Stimulated activated CD4-positive, alpha-beta T cell treated with anti-CD3 and anti-CD28 coated beads, Interleukin-15, amount 100 ng/mL, for 1 hour (primary cell): Measurements from ENCODE around the gene MRFAP1.
"Not testable (repeated sequence)": the region's sequence is repeated elsewhere in the genome, so short reads cannot be mapped to it uniquely, and the experiment has no call there.

Experiments
- DNase-seq, 2 donors: peaks; one replicate each; pipeline ENCODE4 v3.0.0-alpha.2; 2020; ENCODE audit warnings: low read depth in 1 of 2, low spot score in 1 of 2

Gene MRFAP1

DNA sequence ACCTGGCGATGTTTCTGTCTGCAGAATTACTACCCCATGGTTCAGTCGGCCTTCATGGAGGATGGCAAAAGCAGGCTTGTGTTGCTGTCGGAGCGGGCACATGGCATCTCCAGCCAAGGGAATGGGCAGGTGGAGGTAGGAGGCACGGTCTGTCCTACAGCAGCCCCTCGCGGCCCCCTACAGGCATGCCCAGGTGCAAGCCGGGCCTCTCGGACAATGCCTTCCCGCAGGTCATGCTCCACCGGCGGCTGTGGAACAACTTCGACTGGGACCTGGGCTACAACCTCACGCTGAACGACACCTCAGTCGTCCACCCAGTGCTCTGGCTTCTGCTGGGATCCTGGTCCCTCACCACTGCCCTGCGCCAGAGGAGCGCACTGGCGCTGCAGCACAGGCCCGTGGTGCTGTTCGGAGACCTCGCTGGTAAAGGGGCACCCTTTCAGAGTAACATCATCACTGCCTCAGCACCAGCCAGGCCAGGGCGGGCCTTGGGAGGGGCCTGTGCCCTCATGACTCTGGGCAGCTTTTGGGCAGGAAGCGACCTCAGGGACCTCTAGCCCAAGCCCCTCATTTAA lies 29.5 kb upstream of the MRFAP1 start:
- DNase-seq, result no peak

- no peak for DNase-seq
Observed at GRCh38 chr4:6612961-6613675, 27.4 kb upstream of the MRFAP1 start.

DNA sequence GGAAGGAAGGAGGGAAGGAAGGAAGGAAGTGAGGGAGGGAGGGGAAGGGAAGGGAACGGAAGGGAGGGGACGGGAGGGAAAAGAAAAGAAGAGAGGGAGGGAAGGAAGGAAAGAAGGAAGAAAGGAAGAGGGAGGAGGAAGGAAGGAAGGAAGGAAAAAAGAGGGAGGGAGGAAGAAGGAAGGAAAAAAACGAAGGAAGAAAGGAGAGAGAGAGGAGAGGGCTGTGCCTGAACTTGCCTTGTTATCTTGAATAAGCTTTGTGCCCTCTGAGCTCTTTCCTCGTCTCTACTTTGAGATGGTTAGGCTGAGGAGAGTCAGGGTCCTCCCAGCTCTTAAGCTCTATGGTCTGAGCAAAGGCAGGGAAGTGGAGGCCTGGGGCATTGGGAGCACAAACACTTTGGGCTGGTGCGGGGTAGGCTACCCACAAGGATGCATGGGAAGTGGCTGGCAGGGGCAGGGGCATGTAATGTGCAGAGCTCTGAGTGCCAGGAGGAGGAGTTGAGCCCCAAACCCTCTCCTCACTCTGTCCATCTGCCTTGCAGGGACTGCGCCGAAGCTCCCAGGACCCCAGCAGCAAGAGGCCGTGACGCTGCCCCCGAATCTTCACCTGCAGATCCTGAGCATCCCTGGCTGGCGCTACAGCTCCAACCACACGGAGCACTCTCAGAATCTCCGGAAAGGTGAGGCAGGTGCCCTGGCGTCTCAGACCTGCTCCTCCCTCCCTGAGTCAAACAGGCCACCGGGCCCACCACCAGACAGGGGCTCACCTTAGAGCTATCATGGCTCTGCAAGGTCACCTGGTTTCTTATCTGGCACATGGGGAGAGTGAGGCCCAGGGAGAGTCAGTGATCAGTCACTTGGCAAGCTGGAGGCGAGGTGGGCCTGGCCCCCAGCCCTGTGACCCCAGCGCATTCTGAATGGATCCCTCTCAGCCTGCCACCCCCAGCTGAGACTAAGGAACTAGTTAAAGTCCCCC lies 26.5 kb upstream of the MRFAP1 start:
- no peak for DNase-seq

DNA sequence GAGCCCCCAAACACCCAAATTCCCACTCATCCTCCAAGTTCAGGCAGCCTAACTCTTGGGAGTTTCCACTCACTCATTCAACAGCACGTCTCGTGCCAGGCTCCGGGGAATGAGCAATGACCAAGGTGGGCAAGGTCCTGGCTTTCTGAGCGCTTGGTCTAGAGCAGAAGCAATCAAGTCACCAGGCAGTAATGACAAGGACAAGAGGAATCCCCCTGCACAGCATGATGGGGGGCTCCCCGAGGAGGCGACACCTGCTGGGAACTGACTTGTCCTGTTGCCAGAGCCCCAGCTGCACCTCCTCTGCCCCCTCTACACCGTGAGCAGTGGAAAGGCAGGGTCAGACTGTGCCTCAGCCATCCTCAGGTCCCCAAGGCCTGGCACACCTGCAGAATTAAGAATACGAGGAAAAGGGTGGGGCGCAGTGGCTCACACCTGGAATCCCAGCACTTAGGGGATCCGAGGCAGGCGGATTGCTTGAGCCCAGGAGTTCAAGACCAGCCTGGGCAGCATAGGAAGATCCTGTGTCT lies 25.7 kb upstream of the MRFAP1 start:
- no peak for DNase-seq

- no peak for DNase-seq
Observed at GRCh38 chr4:6616087-6616995, 24.1 kb upstream of the MRFAP1 start.

GRCh38 chr4:6617246-6617645 lies 23.2 kb upstream of the MRFAP1 start:
- no peak for DNase-seq

DNA sequence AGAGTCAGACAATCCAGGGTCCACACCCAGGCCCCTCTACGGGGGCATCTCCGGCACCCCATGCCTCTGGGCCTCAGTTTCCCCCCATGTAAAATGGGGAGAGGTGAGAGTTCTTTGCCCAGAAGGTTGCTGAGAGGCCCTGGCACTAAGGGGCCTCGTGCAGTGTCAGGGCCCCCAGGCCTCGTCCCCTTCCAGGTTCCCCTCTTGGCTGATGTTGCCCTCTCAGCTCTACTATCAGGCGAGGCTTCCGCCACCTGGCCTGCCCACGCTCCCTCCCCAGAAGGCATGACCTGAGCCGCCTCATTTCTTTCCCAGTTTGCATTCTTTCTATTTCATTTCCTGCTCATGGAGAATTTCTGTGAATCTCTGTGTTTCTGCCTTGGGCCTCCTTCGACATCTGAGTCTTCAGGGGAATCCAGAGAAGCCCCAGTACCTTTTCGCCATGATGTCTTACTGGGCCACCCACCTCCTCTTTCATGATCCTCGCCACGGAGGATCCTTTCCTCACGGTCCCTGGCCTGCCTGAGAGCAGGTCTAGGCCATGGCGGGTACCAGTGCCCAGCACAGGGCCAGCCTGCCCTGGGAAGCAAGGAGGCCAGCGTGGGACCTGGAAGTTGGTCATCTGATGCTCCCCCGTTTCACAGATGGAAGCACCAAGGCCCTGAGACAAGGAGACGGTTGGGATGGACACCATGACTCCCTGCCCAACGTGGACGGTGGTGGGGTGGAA lies 21.9 kb upstream of the MRFAP1 start:
- no peak for DNase-seq

DNA sequence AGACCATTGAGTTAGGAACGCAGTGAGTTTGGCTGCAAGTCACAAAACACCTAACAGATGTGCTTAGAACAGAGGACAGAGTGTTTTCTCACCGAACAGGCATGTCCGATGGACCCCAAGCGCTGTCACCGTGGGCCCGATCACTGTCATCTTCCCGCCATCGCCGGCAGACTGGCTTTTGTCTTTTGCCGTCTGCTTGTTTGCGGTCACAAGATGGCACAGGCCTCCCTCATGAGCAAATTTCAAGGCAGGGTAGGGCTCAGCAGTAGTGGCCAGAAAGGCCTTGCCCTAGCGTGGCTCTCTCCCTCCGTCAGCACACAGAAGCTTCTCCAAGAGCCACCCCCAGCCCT lies 21.4 kb upstream of the MRFAP1 start:
- DNase-seq, result no peak

DNA sequence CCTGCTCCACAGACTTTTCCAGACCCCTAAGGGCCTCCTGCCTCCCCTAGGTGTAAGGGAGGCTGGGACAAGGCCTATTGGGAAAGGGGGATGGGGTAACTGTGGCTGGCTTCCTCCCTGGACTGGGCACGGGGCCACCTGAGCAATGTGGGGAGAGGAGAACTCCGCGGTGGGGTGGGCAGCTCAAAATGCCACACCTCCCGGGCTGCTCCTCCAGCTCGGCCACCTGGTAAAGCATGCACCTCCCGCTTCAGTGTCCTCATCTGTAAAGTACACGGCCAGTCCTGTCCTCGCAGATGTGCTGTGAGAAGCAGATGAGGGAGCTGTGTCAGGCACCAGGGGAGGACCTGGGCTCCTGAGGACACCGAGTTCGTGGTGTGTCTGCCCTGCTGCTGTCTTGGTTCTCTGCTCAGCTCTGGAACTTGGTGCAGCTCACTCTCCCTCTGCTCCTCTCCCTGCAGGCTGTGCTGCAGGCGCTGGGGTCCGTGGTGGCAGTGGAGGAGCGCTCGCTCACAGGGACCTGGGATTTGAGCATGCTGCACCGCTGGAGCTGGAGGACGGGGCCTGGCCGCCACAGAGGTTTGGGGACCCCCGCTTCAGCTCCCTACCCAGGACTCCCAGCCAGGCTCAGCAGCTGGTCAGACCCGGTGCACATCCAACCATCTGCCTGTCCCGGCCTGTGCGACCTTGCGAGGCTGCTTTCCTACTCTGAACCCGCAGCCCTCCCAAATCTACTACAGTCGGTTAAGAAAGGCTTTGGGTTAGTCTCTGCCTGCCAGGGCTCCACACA lies 20.8 kb upstream of the MRFAP1 start:
- DNase-seq, result no peak

- DNase-seq, result no peak
Observed at GRCh38 chr4:6620296-6620695, 20.2 kb upstream of the MRFAP1 start.

DNA sequence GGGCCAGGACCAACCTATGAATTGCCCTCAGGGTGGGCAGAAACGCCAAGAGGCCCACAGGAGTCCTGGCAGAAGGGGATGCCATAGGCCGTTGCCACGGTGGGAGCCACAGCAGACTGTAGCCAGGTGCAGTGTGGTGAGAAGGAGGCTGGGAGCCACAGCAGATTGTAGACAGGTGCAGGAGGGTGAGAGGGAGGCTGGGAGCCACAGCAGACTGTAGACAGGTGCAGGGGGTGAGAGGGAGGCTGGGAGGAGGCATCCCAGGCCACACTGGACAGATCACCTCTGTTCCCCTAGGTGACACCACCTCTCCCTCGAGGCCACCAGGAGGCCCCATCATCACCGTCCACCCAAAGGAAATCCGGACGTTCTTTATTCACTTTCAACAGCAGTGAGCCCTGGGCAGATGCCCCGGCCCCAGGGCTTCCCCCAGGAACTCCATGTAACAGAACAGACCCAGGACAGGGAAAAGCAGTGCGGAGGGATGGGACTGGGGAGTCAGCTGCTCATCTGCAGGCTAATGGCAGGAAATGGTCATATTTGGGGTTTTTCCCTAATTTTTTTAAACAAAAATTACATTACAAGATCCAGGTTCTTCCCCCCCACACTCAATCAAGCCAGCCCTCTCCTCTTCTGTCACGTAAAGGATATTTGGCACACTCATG lies 19.5 kb upstream of the MRFAP1 start:
- DNase-seq, result no peak

GRCh38 chr4:6621556-6621927 lies 18.9 kb upstream of the MRFAP1 start:
- no peak for DNase-seq

GRCh38 chr4:6622744-6623143 lies 17.7 kb upstream of the MRFAP1 start:
- DNase-seq, result no peak

DNA sequence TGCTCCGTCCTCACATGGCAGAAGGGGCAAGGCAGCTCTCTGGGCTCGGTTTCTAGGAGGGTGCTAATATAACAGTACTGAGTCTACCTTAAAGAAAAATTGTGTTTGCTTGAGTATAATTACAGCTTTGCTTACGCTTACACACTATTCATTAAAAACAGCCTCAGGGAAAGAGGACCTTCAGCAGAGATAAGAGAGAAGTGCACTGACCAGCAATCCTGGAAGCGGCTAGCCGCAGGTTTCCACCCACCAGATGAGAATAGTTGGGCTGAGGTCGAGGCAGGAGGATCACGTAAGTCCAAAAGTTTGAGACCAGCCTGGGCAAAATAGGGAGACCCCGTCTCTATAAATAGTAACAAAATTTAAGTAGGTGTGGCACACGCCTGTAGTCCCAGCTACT lies 15.2 kb upstream of the MRFAP1 start:
- no peak for DNase-seq

- DNase-seq, result no peak
Observed at GRCh38 chr4:6626066-6626465, 14.4 kb upstream of the MRFAP1 start.

DNA sequence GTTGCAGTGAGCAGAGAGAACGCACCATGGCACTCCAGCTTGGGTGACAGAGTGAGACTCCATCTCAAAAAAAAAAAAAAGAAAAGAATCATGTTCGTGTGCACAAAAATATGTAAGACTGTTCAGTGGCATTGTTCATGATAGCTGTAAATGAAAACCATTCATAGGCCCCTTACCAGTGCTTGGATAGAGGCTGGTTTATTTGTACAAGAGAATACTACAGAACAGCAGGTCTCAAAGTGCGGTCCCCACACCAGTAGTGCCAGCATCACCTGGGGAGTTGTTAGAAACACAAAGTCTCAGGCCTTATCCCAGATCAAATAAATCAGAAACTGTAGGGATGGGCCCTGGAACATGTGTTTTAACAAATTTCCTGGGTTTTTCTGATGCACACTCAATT lies 12.7 kb upstream of the MRFAP1 start:
- DNase-seq, result no peak

- DNase-seq, result not testable (repeated sequence)
Observed at GRCh38 chr4:6628484-6628883, 12.0 kb upstream of the MRFAP1 start.

DNA sequence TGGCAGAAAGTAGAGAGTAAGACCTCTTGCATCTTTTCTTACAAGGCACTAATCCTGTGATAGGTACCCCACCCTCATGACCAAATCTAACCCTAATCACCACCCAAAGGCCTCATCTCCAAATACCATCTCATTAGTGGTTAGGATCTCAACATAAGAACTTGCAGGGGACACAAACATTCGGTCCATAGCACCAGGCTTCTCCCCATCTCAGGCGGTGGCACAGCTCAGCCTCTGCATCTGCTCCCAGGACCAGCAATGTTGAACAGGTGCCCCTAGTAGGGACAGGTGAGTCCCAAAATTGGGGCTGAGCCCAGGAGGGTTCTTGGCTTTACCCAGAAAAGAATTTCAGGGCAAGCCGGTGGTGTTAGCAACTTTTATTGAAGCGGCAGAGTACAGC lies 8.4 kb upstream of the MRFAP1 start:
- no peak for DNase-seq
